Activated T-cell treated with anti-CD3 and anti-CD28 coated beads for 4 hours (primary cell): ENCODE data around the gene ARL16.
A peak's percentile ranks its signal among the peaks of the same experiment; 100 is the strongest.
"Not testable (repeated sequence)": the region's sequence is repeated elsewhere in the genome, so short reads cannot be mapped to it uniquely, and the experiment has no call there.

ENCODE experiments used
- DNase-seq: peaks from one replicate; pipeline ENCODE4 v3.0.0-alpha.2; 2020

ARL16 gene

DNA sequence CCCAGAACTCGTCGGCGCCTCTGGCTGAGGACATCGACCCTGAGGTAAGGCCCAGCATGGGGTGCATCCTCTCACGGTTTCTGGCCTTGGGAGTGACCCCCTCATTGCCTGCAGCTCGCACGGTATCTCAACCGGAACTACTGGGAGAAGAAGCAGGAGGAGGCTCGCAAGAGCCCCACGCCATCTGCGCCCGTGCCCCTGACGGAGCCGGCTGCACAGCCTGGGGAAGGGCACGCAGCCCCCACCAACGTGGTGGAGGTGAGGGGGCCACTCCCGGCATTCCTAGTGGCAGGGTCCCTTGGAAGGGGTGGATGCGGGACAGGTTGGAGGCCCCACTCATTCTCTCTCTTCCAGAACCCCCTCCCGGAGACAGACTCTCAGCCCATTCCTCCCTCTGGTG is 11.2 kb upstream of the ARL16 start:
- no peak for DNase-seq

DNA sequence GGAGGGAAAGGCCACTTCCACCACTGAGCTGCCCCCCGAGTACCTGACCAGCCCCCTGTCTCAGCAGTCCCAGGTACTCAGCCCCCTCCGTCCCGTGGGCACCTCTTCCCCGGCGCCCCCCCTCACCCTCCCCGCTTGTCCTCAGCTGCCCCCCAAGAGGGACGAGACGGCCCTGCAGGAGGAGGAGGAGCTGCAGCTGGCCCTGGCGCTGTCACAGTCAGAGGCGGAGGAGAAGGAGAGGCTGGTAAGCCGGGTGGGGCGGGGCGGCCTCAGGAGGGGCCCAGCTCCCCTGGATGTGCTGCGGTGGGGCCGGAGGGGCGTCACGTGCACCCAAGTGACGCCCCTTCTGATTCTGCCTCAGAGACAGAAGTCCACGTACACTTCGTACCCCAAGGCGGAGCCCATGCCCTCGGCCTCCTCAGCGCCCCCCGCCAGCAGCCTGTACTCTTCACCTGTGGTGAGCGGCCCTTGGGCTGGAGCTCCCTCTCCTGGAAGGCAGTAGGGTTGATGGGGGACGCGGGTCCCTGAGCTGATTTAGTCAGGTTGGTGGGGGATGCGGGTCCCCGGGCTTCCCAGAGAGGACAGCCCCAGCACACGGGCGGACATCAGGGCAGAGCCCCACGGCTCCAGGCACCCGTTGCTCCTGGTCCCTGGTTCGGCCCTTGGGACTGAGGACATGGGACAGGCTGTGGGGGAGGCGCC is 10.1 kb upstream of the ARL16 start:
- no peak for DNase-seq

DNA sequence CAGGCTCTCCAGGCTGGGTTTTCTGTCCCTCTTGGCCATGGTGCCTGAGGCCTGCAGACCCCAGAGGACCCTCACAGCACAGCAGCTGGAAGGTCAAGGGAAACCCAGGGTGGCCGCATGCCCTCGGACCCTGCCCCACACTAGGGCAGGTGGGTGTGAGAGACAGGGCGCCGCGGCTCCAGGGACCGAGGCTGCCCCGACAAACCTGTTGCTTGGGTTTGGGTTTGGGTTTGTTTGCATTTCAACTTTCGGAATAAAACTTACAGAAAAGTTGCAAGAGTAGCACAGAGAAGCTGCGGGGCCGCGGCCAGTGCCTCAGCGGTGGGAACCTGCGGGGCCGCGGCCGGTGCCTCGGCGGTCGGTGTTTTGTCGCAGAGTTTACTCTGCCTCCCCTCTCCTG is 8.0 kb upstream of the ARL16 start:
- DNase-seq = no peak

DNA sequence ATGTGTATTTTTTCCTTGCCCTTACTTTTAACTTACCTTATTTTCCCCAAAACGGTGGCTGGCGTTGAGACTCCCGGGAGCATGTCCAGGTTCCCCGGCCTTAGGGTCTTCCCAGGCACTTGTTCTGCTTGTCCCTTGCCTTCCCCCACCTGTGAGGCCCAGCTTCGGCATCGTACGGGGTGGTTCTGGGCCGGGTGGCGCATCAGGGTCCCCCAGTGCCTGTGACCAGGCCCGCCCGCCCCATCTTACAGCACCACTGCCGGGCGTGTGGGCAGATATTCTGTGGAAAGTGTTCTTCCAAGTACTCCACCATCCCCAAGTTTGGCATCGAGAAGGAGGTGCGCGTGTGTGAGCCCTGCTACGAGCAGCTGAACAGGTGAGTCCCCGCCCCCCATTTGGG is 7.6 kb upstream of the ARL16 start:
- DNase-seq = no peak

DNA sequence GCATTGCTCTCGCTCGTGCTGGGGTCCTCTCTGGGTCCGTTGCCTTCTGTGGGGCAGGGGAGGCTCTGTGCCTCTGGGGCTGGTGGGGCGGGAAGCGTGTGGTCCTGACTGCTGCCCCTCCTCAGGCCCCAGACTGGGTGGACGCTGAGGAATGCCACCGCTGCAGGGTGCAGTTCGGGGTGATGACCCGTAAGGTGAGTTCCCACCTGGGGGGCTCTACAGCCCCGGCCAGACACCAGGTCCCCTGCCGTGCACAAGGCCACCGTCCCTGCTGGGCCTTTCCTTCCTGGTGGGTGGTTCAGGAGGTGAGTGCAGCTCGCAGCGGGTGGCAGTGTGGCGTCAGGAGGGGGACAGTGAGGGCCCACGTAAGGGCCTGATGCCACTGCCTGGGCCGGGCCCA is 7.0 kb upstream of the ARL16 start:
- no peak for DNase-seq

DNA sequence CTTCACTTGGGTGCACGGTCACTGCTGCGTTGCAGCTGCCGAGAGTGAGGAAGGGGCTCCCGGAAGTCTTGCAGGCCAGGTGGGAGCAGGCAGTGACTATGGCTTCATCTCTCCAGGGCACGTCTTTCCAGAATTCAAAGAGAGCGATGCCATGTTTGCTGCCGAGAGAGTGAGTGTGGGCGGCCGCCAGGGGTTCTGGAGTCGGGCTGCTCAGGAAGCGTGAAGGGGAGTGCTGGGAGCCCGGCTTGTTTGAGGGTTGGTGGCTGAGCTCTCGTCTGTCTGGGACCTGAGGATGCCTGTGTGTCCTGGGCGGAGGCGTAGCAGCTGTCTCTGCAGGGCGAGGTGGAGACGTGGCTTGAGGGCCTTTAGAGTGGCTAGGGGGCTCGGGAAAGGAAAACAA is 6.5 kb upstream of the ARL16 start:
- no peak for DNase-seq

DNA sequence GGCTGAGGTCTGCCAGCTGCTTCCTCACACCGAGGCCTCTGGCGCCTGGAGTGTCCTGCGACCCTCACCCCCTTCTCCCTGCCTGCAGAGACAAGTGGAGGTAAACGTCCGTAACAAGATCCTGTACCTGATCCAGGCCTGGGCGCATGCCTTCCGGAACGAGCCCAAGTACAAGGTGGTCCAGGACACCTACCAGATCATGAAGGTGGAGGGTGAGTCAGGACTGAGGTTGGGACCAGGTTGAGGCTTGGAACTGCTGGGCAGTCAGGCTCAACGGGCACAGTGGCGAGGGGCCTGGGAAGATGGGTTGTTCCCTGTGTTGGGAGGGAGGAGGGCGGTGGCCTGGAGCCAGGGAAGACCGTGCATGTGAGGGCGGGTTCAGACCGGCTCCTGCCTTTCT is 5.0 kb upstream of the ARL16 start:
- DNase-seq = no peak

DNA sequence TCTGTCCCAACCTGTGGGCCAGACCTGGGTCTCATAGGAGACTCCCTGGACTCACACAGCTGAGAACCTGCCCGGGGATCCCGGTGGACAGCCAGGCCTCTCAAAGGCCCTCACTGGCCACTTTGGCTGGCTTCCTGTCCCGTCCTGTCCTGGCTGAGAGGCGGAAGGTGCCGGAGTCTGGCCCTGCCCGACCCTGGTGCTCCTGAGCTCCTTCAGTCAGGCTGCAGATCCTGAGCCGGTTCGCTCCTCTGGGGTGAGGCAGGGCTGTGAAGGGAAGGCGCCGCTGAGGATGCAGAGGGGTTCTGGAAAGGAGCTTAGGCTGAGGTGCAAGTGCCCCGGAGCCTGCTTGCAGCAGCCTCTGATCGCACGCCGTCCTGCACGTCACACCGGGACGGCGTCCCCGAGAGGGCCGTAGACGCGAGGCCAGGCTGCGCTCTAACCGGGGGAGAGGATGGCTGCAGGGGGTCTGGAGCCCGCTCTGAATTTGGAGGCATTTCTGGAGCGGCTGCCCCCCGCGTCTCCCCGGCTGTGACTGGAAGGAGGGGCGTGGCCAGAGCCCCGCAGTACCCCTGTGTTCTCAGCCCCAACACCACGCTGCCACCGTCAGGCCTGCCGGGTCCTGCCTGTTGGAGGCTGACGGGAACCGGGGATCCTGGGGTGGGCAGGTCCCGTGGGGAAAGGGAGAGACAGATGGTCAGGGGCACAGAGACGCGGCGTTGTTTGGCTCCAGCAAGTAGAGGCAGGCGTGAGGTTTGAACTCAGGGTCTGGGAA is 4.4 kb upstream of the ARL16 start:
- no peak for DNase-seq

DNA sequence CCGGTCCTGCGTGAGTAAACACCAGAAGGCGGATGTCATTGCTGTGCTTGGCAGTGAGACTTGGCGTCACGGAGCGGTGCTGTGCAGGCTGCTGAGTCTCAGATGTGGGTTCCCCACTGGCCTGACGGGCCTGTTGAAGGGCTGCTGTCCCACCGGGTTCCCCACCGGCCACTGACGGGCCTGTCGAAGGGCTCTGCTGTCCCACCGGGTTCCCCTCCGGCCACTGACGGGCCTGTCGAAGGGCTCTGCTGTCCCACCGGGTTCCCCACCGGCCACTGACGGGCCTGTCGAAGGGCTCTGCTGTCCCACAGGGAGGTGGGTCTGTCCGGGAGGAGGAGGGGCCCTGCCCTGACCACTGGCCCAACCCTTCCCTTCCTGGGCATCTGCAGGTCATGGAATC is 3.0 kb upstream of the ARL16 start:
- DNase-seq = no peak

DNA sequence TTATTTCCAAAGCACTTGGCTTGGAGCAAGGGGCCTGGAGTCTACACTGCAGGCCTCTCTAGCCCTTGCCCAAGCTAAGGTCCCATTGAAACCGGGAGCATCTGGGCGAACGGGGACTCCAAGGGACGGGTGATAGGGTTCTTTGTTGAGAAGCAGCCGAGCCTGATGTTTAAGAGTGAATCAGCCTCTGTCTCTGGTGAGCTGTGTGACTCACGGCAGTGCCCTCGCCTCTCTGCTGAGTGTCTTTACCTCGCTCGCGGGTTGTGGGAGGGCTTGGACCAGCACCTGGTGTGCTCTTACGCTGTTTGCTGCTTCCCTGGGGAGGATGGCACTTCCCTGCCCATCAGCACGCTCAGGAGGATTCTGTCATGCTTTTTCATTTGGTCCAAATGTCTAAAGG is 1.5 kb upstream of the ARL16 start:
- DNase-seq = no peak

DNA sequence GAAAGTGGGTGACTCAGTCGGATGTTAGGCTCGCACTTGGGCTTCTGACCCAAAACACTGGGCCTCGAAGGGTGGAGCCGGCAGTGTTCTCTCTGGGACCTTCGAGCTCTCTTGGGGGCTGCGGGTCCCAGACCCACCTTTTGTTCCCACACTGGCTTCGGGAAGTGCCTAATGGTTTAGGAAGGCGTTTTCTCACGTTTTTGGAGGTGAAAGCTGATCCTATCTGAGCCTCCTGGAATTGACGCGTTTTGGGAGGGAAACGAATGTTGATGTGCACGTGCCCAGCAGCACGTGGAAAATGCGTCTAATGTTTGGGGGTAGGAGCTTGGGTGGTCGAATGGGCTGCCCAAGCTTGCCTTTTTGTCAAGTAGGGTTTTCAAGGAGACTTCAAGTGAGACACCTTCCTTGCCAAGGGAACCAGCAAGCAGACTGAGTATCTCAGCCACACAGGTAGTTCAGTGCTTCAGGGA is 880 bp upstream of the ARL16 start:
- no peak for DNase-seq

DNA sequence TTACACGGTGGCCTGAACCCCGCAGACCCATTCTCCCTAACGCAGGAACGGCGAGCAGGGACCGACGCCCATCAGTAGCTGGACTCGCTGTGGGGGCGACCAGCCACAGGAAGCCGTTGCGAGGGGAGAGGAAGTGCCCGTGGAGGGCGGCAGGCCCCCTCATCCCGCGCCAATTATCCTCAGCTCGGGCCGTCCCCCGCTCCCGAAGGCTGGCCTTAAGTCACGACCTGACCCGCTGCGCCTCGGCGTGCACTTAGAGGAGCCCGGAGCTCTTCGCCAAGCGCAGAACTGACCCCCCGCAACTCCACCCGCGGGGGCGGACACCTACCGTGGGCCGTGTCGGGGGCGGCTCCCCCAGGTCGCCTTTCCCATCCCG is 401 bp downstream of the ARL16 start:
- no peak for DNase-seq

DNA sequence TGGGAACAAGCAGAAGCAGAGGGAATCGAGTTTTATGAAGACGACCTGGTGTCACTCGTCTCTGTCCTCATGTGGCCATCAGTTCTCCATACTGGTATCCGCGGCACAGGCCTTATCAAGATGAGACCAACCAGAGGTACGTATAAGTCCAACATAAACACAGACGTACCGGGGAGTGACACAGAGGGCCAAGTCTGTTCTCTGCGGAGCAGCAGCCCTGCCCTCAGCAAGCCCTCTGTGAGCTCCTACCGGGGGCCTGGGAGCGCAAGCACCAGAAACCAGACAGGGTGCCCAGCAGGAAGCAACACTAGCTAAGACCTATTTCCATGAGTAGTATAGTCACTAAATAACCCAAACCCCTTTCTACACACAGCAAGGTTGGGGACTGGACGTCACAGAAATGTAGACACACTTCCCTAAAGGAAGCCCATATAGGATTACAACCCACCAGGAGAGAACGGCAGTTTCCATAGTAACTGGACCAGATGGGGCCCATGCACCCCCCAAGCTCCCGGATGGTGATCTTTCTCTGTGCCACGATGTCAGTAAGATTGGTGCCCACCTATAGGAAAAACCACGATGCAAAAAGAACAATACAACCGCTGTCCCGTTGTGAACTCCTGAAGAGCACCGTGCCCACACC is 911 bp downstream of the ARL16 start:
- no peak for DNase-seq

DNA sequence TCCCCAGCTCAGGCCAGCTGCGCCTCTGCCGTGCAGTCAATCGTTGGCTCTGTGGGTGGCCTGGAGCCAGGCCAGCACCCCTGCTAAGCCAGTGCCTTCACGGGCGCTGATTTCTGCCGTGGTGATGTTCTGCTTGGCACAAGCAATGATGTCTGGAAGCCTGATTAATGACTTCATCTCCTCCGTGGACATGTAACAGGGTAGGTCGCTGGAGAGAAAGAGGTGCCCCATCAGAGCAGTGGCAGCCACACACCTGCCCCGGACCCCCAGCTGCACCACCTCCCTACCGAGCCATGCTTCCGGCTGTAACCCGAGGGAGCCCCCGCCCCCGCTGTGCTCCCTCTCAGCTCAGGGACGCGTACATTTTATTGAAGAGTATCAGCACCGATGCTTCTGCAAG is 1.9 kb downstream of the ARL16 start:
- DNase-seq = no peak

DNA sequence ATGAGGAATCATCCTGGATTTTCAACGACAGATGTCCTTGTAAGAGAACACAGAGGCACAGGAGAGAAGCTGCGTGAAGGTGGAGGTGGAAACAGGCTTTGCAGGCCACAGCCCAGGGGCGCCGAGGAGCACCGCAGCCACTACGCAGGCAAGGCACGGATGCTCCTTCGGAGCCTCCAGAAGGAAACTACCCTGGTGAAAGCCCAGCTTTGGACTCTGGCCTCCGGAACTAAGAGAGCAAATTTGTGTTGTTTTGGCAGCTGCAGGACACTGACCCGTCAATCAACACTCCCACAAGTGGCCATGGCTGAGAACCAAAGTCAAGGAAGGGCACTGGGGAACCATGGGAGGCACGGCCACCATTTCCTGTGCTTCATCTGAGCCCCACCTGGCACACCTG is 3.4 kb downstream of the ARL16 start:
- no peak for DNase-seq

DNA sequence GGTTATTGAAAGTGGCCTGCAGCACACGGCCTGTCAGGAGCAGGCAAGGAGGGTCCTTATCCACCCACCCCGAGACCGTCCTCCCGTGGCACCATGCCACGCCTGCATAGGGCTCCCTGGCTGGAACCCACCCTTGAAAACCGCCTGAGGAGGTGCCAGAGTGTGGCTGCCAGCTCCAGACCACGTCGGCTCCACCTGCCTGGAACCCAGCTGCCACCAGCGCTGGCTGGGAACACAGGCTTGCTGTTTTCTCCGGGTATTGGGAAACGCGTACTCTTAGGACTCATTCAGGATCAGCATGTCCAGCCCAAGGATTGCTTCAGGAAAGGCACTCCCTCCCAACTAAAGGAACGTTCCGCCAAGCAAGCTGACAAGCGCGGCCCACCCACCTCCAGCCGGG is 6.7 kb downstream of the ARL16 start:
- DNase-seq = no peak

DNA sequence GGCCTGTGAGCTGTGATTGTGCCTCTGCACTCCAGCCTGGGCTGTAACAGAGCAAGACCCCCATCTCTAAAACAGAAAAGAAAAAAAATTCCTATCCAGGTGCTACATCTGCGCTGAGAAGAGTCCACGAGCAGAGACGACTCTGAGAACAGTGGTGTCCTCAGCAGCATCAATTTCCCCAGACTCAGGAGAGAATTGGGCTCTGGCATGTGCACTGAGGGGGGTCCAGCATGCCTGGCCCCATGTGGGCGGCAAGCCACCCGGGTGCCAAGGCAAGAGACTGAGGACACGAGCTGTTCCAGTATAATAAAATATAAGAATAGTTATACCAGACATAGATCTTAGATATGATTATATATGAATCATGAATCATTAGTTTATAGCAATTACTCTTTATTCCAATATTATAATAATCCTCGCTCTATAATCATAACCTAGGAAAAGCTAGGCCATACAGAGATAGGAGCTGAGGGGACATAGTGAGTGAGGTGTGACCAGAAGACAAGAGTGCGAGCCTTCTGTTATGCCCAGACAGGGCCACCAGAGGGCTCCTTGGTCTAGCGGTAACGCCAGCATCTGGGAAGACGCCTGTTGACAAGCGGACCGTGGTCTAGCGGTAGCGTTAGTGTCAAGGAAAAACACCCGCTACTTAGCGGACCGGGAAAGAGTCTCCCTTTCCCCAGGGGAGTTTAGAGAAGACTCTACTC is 7.9 kb downstream of the ARL16 start:
- not testable (repeated sequence) for DNase-seq

DNA sequence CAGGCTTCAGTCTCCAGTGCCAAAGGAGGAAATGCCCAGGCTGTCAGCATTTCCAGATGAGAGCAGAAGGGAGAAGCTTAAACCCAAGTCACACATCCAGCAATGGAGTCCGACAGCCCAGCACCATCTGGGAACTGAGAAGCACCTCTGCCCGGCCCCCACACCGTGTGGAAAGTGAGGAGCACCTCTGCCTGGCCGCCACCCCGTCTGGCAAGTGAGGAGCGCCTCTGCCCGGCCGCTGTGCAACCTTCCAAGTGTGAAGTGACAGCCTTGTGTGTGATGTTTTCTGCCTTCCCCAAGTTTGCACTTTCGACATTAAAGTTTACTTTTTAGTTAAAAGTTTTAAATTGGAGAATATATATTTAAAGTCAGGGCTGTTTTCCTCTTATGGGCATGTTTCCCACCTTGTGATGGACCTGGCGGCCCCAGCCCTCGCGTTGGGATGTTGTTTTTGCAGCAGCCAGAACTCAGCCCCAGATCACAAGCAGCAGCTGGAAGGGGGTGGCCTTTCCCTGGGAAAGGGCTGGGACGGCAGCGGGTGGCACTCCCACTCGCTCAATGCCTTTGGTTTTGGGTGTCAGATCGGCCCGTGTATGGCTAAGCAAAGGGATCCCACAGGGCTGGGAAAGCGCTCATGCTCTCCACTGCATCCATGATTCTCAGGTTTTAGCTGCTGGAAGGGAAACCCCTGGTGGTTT is 9.9 kb downstream of the ARL16 start:
- no peak for DNase-seq

DNA sequence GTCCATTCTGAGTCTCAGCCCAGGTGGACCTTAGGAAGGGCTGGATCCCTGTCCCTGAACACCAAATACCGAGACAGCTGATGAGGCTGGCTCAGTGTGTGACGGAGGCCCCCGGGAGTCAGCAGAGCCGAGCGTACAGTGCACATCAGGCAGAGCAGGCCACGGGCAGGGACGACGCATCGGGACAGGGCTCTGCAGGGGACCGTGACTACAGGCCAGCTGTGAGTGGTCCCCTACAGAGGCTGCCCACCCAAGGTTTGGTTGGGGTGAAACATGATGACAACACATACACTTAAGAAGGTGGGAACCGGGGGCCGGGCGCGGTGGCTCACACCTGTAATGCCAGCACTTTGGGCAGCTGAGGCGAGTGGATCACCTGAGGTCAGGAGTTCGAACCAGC is 10.6 kb downstream of the ARL16 start:
- no peak for DNase-seq

DNA sequence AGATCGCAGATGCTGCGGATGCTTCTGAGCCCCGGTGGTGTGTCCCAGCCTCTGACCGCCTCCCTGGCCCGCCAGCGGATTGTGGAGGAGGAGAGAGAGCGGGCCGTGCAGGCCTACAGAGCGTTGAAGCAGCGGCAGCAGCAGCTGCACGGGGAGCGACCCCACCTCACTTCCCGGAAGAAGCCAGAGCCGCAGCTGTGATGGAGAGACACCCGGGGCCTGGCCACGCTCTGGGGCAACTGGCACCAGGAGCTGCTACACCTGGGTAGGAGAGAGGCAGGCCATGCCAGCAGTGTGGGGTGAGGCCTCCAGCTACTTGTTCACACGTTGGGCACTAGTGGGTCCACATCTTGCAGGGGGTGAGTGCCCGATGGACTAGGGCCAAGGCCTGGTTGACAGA is 11.1 kb downstream of the ARL16 start:
- DNase-seq = no peak

DNA sequence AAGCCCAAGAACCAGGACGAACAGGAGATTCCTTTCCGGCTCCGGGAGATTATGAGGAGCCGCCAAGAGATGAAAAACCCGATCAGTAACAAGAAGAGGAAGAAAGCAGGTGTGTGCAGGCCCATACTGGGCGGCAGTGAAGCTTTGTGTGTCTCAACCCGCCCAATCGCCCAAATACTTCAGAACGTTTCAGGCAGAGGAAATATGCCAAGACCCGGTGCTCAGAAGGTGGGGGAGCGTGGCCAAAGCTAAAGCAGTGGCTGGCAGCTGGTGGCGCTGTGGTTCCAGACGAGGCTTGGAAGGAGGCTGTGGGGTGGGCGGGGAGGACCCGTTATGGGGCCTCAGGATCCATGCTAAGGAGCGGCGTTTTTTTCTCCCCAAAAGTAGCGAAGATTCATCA is 15.8 kb downstream of the ARL16 start:
- DNase-seq = no peak

DNA sequence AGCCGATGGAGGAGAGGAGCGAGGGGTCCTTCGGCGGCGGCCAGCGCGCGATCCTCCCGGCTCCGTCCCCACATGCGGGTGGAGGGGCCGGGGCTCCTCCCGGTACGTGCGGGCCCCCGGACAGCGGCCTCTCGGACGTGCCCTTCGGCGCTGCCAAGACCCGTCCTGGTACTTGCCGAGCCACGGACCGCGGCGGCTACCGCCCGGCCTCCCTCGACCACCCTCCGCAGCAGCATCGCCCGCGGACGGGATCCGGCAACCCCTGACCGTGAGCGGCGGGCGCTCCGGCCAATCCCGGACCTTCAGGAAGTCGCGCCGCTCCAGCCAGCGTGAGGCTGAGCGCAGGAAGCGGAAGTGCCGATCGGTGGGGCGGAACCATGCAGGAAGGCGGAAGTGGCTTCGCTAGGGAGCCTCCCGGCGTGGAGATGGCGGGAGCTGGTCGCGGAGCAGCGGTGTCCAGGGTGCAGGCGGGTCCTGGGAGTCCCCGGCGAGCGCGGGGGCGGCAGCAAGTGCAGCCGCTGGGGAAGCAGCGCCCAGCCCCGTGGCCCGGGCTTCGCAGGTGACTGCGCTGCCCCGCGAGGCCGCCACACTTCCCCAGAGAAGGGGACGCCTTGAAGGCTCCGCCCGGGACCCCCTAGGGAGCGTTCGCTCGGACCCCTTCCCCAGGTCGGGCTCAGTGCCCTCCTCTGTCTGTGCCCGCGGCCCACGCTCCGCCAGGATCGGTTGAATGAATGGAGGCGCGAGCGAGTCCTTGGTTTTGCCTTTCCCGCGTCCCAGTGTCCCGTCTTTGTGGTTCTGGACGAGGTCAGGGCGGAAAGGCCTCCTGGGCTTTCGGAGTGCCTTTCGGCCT is 17.0 kb downstream of the ARL16 start, which contains the start of the genes CCDC137 and OXLD1:
Gene CCDC137 (plus strand): TSS at position 396 of the 850 bp plus-strand sequence. CDS start 30 bp downstream, at position 426.
Gene OXLD1 (minus strand): TSS at position 264 of the 850 bp plus-strand sequence. CDS start 28 bp downstream, at position 236.
- peak; percentile 84 for DNase-seq
